GM18511 (cell line): Measurements from ENCODE around the gene RXRB.

Source experiments
- ATAC-seq: cut with Tn5 transposase; IDR thresholded peaks from one replicate; pipeline ENCODE4 v1.9.1; 2021; ENCODE audit warnings: mild to moderate bottlenecking, moderate library complexity; ENCODE audit not compliant: unreplicated experiment

RXRB gene

DNA sequence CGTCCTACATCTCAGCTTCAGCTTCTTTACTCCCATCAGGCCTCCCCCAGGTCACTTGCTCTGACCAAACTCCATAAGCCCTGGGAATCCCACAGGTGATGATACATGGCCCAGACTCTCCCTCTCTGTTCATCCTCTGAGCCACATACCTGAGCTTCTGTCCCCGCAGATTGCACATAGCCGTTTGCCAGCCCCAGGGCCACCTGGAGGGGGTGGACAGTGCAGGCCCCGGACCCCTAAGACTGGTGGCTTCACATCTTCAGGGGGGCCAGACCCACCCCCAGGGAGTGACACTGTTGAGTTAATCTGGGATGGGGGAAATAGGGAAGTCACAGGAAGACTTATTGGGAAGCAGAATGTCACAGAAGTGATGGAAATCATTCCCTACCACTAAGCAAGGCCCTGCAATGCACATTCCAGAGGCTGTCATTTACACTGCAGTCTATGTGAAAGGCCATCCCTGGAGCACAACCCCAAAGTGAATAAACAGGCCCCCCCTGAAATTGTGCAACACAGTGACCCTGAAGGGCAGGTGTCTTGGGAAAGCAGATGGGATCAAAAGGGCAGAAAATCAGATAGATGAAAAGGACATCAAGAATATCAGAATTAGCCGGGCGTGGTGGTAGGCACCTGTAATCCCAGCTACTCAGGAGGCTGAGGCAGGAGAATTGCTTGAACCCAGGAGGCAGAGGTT is 2.2 kb downstream of the RXRB start:
- ATAC-seq, result no peak

DNA sequence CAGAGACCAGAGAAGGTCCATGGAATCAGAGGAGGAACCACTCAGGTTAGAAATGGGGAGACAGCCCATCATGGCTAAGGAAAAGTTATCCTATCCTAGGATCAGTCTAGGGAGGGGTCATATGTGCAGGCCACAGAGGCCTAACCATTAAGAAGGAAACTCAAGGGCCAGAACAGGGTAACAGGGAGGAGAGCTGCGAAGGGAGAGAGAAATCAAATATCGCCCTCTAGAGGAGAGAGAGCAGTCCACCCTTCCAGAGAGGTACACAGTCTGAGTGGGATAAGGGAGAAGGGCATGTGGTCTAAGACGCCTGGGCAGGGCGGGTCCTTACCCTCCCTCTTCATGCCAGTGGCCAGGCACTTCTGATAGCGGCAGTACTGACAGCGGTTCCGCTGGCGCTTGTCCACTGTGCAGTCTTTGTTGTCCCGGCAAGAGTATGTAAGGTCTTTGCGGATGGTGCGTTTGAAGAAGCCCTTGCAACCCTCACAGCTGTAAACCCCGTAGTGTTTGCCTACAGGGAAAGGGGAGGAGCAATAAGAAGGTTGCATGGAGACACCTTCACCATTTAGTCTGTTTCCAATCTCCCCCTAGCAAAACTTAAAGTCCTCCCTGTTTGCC is 2.9 kb downstream of the RXRB start:
- ATAC-seq, result no peak

DNA sequence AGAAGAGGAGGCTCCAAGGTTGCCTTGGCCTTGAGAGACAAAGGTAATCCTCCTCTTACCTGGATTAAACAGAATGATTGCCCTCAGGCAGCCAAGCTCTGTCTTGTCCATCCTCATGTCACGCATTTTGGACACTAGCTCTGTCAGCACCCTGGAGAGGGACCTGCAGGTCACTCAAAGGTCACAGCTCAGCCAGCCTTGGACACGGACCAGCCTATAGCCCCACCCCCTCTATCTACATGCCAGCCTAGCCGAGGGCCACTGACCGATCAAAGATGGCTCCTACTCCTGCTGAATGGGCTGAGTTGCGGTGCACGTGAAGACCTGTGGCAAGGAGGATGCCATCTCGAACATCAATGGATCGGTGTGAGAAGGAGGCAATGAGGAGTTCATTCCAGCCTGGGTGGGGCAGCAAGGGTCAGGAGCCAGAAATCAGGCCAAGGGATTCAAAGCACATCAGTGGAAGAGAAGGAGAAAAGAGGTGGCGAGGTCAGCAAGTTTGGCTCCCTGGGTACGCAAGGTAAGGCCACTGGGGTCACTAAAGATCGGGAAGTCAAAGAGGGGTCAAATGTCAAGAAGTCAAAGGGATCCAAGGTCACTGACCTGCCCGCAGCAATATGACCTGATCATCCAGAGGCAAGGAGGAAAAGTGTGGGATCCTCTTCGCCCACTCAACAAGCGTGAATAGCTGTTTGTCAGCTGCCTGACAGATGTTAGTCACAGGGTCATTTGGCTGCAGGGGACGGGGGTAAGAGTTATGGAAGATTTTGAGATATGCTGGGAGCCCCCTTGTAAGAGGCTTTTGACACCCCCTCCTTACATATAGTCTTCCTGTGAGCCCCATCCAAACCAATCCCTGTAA is 4.9 kb downstream of the RXRB start:
- ATAC-seq, result no peak

DNA sequence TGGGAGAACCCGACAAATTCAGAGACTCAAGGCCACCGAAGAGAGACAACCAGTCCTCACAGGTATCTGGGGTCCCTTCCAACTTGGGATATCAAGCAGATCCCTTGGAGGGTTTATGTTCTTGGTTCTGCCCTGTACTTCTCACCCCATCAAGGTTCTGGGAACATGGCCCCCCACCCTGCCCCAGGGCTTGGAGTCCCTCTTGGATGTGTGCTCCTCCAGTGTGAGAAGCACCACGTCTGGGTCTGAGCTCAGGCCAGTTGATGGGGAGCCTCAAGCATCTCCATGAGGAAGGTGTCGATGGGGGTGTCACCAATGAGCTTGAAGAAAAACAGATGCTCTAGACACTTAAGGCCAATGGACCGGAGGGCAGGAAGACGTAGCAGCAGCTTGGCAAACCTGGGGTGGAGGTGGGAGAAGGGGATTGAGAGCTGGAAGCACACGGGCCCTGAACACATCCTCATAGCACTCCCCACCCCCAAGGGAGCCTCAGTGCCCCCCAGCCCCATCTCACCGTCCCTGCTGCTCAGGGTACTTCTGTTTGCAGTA is 6.0 kb downstream of the RXRB start:
- ATAC-seq, result no peak

DNA sequence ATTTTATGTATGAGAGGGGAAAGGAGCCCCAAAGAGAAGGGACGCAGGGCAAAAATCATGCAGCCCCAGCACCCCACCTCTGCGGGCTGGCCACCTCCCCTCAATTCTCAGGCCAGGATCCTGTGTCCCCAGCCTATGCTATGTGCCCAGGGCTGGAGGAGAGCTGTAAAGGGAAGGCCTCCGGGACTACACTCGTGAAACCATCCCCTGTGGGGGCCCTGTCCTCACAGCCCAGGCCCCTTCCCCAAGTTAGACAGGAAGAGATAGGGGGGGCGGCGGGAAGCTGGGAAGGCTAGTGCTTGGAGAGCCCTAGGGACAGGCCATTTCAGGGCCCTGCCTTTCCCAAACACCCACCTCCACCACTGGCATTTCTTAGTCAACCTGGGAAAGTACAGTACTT is 6.8 kb downstream of the RXRB start:
- ATAC-seq, result no peak

DNA sequence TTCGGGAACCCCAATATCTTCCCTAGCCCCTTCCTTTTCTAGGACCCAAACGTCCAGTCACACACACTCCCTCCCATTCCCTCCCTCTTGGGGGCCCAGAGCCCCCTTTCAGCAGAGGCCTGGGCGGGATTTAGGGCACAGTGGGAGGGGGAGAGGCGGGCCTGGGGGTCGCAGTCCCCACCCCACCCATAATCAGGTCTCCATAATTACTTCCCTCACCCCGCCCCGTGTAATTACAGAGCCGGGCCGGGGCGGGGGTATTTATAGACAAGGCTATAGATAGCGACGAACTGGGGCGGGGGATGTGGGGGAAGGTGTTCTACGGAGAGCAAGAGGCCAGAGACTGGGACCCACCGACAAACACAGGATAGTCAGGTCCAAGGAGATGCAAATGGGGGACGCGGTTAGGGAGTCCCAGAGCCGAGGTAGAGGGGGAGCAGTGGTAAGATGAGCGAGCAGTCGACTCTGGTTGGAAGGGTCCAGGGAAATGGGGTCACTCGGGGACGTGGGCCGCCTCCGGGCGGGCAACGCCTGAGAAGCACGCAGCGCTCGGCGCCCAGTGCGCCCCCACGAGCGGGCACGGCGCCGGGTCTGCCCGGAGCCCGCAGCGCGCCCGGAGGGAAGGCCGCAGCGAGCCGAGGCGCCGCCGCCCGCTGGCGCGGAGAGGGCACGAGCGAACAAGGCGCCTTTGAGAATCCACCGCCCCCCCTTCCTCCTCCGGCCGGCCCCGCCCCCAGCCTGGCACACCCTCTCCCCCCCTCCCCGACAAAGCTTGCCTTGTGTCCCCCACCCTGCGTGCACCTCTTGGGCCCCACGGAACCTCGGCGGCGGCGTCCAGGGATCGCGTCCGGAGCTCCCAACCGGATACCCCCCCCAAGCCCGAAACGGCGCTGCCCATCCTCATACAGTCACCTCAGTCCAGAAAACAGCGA is 7.5 kb downstream of the RXRB start:
- no peak for ATAC-seq

DNA sequence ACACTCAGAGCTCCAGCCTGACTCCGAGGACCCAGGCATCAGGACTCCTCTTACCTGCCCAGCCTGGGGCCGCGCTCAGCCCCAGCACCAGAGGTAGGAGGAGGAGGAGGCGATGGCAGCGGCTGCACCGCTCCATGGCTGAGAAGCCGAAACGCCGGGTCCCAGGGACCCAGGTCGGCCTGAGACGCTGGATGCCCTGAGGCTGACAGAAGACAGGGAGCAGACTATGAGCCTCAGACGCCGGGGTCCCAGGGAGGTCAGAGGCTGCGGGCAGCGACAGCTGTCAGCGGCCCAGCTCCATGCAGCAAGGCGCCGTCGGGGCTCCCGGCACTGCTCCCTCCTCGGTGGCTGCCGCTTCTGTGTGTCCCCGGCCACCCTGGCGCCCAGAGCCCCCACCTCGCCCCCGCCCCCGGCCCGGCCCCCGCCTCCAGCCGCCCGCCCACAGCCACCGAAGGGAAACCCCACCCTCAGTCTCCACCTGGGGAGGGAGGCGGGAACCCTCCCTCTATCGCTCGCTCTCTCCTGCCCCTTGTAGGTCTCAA is 8.3 kb downstream of the RXRB start, which contains the start of gene COL11A2:
Gene COL11A2 (minus strand): TSS at position 363 of the 542 bp plus-strand sequence. CDS start 227 bp downstream, at position 136.
- no peak for ATAC-seq

DNA sequence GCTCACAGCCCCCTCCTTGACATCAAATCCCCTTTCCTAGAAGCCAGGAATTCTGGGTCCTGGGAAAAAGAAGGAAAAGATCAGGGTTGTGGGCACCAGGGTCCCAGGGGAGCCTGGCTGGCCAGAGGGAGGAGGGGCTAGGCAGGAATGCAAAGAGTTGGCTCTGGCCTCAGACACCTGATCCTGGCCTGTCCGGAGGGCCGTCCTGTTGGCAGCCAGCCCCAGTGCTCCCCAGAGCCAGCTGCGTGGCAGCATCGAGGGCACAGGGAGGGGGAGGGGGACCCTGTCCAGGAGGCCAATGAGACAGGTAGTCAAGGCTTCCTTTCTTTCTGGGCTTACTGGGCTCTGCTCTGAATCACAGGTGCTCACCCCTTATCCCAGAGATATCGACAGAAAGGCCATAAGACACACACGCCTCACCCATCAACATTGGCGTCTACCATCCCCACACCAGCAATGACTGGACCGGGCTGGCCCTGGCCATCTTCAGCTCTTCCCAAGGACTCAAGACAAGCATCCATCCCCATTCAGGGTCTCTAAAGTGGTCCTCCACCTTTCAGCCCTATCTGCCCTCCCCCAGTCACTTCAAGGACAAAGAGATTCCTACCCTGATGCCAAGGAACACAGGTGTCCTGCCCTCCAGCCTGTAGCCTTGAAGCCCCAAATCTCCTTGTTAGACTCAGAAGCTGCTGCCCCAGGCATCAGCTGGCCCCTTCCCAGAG is 8.9 kb downstream of the RXRB start:
- no peak for ATAC-seq

DNA sequence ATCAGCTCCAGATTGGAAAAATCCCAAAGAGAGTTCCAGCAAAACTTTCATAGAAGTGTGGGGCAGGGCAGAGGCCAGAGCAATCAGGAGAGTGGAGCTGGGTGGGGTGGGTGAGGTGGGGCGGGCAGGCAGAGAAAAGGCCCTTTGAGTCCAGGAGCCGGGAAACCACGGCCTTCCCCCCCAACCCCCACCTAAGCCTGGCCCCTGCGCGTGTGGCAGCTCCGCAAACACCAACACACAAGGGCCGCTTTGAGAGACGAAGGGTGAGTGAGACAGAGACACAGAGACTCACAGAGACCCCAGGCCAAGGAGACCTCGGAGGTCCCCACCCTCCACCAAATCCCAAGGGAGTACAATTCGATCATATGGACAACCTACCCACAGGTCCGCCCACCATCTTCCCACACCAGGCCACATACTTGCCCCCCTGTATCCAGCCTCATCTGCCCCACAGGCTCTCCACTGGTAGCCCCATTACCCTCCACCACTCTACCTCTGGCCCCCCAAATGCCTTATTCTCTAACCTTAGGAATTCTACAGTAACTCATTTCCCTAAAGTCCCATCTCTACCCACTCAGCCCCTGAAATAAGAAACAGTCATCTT is 9.9 kb downstream of the RXRB start:
- ATAC-seq, result no peak

DNA sequence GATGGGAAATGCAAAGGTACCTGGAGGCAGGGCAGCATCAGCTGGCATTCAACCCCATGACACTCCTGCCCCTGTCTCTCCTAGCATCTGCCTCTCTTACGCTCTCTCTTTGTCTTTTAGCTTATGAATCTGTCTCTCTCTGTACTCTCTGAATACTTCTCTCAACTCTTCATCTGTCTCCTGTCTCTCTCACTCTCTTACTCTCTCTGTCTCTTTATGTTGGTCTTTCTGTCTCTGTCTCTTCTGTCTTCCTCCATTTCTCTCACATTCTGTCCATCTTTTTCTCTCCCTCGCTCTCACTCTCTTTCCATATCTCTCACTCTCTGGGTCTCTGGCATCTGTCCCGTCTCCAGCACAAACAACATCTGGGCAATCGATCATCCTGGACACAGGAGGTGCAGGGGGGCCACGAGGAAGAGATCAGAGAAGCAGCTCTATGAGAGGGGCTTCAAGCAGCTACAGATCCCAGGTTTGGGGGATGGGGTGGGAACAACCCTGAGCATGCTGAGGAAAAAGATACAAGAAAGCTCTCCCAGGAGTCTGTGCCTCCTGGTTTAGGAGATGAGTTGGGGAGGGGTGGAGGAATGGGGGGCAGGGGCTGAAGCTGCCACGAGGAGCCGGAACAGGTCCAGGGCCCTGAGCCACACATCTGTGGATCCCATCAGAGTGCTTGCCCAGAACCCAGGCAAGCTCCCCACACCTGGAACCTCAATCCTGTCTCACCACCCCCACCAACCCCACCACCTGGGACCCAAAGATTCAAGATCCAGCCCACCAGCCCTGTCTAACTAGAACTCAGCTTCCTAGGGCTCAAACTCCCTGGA is 10.6 kb downstream of the RXRB start:
- ATAC-seq, result no peak

DNA sequence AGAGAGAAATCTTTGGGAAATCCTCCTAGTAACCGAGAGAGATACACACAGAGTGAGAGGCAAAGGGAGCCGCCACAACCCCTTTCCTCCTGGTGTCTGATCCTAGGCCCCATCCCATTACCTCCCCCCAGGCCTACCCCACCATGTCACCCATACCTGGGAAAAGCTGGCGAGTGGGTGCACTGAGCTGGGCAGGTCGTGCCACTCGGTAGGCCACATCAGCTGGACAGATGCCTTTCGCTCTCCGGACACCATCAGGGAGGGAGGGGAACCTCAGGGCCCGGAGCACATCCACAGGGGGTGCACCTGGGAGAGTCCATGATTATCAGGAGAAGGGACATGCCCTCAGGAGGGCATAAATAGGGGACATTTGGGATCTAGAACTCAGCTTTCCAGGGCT is 11.3 kb downstream of the RXRB start:
- no peak for ATAC-seq

DNA sequence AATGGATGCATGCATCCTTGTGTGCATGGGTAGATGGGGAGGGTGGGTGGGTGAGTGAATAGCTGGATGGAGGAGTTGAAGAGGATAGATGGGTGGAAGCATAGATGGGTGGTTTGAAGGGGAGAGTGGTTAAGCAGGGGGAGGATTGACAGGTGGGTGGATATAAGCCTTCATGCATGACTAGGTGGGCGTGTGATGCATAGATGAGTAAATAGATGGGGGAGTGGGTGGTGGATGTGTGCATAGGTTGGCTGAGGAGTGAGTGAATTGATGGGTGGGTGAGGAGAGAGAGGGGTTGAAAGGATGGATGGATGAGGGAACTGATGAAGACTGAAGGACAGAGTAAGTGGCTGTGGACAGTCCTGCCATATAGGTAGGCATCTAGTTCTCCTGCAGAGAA is 12.7 kb downstream of the RXRB start:
- ATAC-seq, result no peak

DNA sequence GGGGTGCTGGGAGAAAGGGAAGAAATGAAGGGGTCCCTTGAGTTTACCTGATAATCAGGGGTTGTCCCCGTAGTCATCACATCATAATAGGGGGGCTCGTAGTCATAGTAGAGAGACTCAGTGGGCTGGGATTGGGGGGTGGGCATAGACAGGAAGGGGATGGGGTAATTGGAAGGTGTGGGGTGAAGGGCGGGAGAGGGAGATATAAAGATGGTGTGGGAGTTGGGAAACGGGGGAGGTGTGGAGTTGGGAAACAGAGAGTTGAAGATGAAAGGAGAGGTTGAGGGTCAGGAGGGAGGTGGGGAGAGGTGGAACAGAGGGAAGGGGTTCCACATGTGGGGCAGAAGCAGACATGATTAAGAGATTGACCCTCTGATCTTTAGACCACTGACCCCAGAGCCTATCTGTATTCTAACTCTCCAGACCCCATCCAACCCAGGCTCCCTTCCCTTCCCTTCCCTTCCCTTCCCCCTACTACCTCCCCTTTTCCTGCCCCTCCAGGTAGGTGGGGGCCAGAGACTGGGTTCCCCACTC is 14.7 kb downstream of the RXRB start:
- ATAC-seq, result no peak

DNA sequence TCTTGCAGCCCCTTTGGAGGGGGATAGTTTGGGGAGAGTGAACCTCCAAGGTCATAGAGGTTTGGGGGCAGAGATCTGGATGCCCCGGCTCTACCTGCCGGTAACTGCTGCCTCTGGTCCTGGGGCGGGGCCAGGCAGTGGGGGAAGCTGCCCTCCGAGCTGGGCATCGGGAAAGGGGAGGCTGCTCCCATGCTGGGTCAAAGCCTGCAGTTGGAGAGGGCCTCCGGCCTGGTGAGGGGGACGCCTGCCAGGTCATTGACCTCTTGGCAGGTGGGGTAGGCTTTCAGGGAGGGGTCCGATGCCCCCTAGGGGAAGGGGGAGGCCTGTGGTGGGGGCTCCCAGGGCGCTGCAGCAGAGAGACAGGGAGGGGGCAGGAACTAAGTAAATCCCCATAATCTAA is 15.3 kb downstream of the RXRB start:
- no peak for ATAC-seq

DNA sequence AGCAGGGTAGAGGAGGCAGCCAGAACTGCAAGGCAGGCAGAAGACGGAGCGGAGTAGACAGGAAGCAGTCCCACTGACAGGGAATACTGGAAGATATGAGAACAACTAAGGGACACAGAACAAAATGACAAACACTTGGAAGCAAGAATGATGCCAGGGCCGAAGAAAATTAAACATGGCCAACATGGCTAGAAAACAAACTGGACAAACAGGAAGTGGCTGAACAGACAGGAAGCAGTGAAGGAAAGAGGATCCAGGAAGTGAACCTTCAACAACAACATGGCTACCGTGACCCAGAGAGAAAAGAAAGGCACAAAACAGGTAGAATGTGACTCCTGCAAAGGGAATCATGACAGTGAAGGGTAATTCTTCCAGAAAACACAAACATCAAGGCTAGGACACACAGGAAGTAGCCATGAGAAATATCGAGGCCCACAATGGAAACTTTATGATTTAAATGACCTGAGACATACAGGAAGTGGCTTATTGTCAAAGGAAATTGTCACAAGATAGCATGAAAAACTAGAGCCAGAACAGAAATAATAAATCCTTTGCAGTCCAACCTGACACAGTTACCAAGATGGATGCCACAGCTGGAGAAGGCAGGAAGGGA is 17.3 kb downstream of the RXRB start:
- no peak for ATAC-seq

DNA sequence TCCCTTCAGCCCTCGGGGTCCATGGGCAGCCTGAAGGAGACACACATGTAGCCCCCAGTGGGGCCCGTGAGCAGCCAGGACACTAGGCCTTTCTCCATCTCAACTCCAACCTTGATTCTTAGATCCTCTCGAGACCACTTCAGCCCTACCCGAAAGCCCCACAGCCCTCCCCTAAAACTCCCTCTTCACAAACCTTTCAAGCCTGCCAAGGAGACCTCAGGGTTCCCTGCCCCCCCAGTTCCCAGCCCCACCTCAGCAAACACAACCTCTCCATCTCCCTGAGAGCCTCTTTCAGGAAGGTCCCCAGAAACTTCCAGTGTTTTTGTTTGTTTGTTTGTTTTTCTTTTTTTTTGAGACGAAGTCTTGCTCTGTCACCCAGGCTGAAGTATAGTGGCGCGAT is 19.3 kb downstream of the RXRB start:
- ATAC-seq, result no peak

DNA sequence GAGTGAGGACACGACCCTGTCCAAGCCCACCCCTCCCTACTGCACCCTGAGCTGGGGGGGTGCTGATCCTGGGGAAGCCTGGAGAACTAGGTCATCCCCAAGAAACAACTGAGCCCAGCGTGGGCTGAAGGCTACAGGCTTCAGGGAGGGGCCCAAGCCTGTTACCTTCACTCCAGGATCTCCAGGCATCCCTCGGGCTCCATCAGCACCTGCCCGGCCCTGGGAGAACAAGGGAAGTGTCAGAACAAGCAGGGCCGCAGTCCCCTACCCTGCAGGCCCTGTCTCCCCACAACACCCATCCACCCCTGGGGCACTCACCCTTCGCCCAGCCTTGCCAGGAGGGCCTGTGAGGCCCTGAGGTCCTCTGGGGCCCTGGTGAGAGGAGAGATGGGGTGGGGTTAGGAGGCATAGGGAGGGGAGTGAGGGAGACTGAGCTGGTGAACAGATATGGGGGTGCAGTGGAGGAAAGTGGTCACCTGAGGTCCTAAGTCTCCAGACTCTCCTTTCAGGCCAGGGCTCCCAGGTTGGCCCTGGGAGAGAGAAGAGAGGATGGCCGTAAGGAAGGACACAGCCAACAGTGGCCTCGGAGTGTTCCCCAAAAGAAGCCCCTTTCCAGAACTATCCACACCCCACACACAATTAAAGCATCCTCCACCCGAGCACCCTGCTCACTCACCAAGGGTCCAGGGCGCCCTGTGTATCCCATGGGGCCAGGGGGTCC is 21.6 kb downstream of the RXRB start:
- no peak for ATAC-seq
